ENCODE measurements around the gene IL18R1.

The IL18R1 gene

GRCh38 chr2:102396012-102396411 lies 40.4 kb downstream of the IL18R1 start:
- no peak overlapping the region for H3K4me3 ChIP-seq (ENCODE audit: control insufficient read depth, low read depth, low read length)
- DNase-seq (ENCODE audit: low read depth): no peak
- TF ChIP-seq, protein P1, sequence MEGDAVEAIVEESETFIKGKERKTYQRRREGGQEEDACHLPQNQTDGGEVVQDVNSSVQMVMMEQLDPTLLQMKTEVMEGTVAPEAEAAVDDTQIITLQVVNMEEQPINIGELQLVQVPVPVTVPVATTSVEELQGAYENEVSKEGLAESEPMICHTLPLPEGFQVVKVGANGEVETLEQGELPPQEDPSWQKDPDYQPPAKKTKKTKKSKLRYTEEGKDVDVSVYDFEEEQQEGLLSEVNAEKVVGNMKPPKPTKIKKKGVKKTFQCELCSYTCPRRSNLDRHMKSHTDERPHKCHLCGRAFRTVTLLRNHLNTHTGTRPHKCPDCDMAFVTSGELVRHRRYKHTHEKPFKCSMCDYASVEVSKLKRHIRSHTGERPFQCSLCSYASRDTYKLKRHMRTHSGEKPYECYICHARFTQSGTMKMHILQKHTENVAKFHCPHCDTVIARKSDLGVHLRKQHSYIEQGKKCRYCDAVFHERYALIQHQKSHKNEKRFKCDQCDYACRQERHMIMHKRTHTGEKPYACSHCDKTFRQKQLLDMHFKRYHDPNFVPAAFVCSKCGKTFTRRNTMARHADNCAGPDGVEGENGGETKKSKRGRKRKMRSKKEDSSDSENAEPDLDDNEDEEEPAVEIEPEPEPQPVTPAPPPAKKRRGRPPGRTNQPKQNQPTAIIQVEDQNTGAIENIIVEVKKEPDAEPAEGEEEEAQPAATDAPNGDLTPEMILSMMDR (IDR thresholded peaks at IDR 0.05; ENCODE audit: control insufficient read depth, insufficient read depth, low read depth, low read length, missing control alignments): no peak

DNA sequence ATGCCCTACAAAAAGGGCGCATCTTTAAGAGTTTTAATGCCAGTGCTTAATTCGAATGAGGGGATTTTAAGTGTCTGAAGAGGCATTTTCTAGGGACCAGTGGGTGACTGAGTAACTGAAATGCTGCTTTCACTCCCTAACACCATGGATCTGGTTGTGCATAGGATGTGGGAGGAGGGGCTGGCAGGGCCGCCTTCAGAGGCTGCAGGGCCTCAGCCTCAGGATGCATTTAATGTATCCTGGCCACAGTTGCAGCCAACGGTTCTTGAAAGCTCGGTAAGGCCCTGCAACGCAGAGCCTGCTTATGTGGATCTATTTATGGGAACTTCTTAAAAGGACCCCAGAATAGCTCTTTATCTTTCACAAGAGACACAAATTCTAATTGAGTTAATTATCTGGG lies 41.6 kb downstream of the IL18R1 start:
- TF ChIP-seq, protein P1 (IDR thresholded peaks at IDR 0.05; ENCODE audit: control insufficient read depth, insufficient read depth, low read depth, low read length, missing control alignments): no peak
- no peak overlapping the region for H3K4me3 ChIP-seq (ENCODE audit: control insufficient read depth, low read depth, low read length)
- no peak for DNase-seq (ENCODE audit: low read depth)

DNA sequence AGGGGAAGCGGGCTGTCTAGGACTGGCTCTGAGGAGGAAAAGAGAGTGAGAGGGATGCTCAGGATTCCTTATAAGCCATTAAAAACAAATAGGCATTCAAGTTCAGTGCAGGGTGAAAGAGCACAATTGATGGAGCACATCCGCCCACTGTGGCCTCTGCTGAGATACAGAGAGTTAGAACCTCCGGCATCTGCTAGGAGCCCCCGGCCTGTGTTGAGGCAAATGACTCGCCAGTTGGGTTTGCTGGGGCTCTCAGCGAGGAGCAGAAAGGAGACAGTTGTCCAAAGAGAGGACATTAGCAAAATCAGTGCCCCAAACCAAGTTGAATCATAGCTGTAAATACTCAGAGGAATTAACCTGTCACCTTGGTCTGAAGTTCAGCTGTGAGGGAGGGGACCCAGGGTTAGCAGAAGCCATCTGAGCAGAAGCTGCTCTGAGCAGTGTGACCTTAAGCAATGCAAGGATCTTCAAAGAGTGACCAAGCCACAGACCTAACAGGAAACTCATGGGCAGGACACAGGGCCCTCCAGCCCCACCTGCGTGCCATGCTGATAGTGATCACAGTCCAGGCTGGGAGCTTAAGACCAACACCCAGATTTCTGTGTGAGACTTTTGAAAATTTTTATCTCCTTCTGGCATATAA lies 44.0 kb downstream of the IL18R1 start:
- TF ChIP-seq, protein P1 (IDR thresholded peaks at IDR 0.05; ENCODE audit: control insufficient read depth, insufficient read depth, low read depth, low read length, missing control alignments): no peak
- no peak overlapping the region for H3K4me3 ChIP-seq (ENCODE audit: control insufficient read depth, low read depth, low read length)
- no peak for DNase-seq (ENCODE audit: low read depth)

- DNase-seq (ENCODE audit: low read depth): no peak
- H3K4me3 ChIP-seq (ENCODE audit: control insufficient read depth, low read depth, low read length): no peak overlapping the region
- TF ChIP-seq, protein P1 (IDR thresholded peaks at IDR 0.05; ENCODE audit: control insufficient read depth, insufficient read depth, low read depth, low read length, missing control alignments): no peak
These were observed 45.9 kb downstream of the IL18R1 start for GRCh38 chr2:102401456-102401855.

DNA sequence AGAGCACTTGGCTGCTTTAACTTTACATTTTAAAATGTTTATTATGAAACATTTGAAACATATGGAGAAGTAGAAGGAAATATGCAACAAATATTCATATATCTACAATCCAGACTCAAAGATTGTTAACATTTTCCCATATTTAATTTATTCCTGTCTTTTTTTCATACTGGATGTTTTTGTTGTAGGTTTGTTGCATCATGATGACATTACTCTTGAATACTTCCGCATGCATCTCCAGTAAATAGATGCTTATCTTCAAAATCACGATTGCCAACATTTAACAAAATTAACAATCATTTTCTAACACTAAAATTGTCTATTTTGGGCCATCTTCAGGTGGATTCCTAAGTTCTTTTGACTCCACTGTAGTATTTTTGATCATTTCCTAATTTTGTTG lies 46.3 kb downstream of the IL18R1 start:
- no peak overlapping the region for H3K4me3 ChIP-seq (ENCODE audit: control insufficient read depth, low read depth, low read length)
- TF ChIP-seq, protein P1 (IDR thresholded peaks at IDR 0.05; ENCODE audit: control insufficient read depth, insufficient read depth, low read depth, low read length, missing control alignments): no peak
- no peak for DNase-seq (ENCODE audit: low read depth)

DNA sequence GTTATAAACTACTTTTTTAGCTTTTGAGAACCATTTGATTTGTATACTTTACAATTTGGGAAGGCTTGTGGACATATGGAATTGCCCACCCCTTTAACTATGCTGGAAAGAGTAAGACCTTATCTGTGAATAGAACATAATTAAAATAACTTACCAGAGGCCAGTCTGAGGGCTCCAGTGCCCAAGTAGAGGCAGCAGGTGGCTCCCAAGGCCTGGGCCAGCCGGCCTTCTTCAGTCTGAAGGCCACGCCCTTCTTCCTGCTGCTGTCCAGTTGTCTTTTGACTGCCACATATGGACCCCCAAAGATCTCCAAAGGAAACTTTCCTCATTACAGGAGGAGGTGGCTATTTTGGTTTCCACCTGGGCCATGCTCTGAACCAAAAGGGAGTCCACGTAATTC lies 55.4 kb downstream of the IL18R1 start:
- no peak overlapping the region for H3K4me3 ChIP-seq (ENCODE audit: control insufficient read depth, low read depth, low read length)
- no peak for DNase-seq (ENCODE audit: low read depth)
- TF ChIP-seq, protein P1 (IDR thresholded peaks at IDR 0.05; ENCODE audit: control insufficient read depth, insufficient read depth, low read depth, low read length, missing control alignments): no peak
